GM18526 (cell line): ENCODE measurements around the gene TSPAN5.

ENCODE experiments used
- POLR2A ChIP-seq: IDR thresholded peaks from 3 replicates; pipeline ENCODE4 v1.6.1; 2011; ENCODE audit not compliant: insufficient read length; ENCODE audit errors: extremely low read depth

The TSPAN5 gene

DNA sequence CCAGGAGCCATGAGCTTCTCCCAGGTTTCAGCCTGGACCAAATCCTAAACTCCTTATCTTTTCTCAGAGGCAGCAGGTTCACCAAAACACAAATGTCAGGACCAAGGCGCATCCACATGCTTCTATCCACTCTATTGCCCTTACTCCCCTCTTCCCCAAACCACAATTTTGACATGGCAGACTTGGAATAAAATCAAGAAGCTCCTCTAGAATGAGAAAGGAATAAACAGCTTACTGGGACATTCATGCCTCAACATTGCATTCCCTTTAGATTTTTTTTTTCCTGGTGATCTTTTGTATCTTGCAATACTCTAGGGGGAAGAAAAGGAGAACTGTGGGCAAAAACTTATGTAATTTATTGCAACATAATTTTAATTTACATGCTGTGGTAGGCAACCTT, 119.1 kb downstream of the TSPAN5 start:
- TF ChIP-seq POLR2A = no peak

- TF ChIP-seq POLR2A = no peak
These were observed 121.8 kb downstream of the TSPAN5 start for GRCh38 chr4:98536631-98537030.

DNA sequence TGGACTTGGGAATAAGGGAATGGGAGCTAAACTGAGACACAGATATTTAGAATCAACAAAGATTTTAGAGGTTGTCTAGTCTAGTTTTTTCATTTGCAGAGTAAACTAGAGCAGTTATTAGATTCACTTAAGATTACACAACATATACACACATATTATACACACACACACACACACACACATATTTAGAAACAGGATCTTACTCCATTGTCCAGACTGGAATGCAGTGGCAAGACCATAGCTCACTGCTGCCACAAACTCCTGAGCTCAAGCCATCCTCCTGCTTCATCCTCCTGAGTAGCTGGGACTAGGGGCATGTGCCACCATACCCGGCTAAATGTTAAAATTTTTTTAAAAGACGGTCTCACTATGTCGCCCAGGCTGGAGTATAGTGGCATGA, 127.8 kb downstream of the TSPAN5 start:
- TF ChIP-seq POLR2A = no peak

GRCh38 chr4:98529970-98530569, 128.3 kb downstream of the TSPAN5 start:
- no peak for TF ChIP-seq POLR2A

DNA sequence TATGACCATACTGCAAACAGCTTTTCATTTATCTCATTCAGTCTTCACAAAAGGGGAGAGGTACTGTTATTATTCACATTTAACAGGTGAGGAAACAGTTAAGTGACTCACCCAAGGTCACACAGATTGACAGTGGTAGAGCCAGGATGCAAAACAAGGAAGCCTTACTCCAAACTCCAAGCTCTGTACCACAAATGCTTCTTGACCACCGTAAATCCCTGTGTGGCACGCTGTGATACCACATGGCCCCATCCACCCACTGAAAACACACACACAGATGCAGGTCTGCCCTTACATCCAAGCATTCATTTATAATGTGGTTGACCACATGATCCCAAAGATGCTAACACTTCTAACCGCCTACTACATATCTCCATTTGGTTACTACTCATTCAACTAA, 129.5 kb downstream of the TSPAN5 start:
- no peak for TF ChIP-seq POLR2A

GRCh38 chr4:98527534-98528269, 130.7 kb downstream of the TSPAN5 start:
- no peak for TF ChIP-seq POLR2A

GRCh38 chr4:98524230-98524629, 134.2 kb downstream of the TSPAN5 start:
- TF ChIP-seq POLR2A = no peak

- TF ChIP-seq POLR2A = no peak
These were observed 135.6 kb downstream of the TSPAN5 start for GRCh38 chr4:98522636-98523395.

- no peak for TF ChIP-seq POLR2A
These were observed 136.3 kb downstream of the TSPAN5 start for GRCh38 chr4:98522062-98522461.

DNA sequence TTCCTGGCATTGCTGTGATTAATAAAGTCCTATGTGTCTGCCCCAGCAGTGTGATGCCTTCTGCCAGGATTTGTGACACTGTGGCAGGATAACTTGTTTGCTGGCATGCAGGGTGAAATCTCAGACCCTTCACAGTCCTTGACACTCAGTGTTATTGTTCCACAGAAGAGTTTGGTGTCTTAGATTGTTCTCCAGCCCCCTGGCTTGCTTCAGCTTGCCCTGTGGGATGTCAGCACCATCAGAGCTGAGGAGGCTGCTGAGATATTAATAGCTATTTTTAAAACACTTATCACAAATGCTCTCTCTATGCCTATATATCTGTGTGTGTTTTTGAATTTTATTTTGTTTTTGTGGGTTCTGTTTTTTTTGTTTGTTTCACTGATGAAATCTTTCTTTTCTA, 136.9 kb downstream of the TSPAN5 start:
- TF ChIP-seq POLR2A = no peak

DNA sequence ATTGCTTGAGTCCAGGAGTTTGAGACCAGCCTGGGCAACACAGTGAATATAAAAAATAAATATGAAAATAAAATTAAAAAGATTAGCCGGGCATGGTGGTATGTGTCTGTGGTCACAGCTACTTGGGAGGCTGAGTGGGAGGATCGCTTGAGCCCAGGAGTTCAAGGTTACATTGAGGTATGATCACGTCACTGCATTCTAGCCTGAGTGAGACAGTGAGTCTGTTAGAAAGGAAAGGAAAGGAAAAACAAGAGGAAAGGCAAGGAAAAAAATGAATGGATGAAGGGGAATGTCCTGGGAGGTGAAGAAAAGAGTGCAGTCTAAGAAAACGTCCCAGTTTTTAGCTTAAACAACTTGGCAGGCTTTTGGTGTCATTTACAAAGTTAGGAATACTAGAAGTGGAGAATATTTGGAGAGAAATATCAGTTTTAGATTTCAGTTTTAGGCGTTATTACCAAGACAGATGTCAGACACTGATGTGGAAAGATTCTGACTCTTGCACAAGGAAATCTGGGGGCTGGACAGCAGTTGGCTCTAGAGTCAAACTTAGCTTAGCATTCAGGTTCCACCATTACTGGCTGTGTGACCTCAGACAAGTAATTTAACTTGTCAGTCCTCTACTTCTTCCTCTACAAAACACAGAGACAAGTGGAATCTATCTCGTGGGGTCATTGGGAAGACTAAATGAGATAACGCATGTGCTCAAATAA, 139.0 kb downstream of the TSPAN5 start:
- no peak for TF ChIP-seq POLR2A

DNA sequence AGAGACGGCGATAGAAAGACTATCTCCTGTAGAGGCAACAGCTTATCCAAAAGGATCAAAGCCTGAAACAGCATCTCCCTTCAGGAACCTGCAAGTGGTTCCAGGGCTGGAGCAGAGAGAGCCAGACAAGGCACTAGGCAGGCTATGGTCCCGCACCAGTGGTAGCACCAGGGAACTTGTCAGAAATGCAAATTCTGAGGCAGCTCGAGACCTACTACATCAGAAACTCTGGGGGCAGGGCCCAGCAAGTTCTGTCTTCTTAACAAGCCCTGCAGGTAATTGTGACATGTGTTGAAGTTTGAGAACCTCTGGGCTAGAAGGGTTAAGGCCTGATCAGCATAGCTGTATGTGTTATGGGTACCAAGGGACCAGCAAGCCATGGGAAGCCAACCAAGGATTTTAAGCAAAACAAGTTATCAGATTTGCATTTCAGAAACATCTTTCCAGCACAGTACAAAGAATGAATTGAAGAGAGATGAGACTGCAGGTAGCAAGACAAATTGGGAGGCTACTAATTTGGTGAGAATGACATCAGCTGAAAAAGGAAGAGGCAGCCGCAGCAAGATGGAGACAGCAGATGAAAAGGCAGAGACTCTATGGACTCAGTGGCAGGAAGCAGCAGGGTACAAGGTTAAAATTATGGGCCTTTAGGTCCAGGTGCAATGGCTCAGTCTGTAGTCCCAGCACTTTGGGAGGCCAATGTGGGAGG, 139.7 kb downstream of the TSPAN5 start:
- no peak for TF ChIP-seq POLR2A

- no peak for TF ChIP-seq POLR2A
These were observed 141.0 kb downstream of the TSPAN5 start for GRCh38 chr4:98517218-98518021.

GRCh38 chr4:98516441-98517217, 141.8 kb downstream of the TSPAN5 start:
- no peak for TF ChIP-seq POLR2A

DNA sequence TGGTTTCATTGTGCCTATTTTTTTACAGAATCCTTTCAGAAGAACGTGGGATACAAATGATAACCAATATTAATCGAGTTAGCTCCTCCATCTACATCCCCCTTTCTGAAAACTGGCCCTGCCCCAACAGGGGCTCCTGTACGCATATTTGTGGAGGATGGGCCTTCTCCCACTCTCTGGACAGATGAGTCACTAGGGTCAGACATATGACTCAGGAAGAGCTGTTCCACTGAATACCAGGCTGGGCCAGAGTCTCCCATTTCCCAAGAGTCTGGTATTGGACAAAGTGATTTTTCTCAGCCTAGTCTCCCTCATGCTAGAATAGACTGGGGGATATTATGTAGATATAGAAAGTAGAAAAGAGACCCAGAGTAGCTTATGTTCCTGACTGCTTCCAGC, 142.4 kb downstream of the TSPAN5 start:
- no peak for TF ChIP-seq POLR2A
